ENCODE data around the gene MBOAT2.

DNA sequence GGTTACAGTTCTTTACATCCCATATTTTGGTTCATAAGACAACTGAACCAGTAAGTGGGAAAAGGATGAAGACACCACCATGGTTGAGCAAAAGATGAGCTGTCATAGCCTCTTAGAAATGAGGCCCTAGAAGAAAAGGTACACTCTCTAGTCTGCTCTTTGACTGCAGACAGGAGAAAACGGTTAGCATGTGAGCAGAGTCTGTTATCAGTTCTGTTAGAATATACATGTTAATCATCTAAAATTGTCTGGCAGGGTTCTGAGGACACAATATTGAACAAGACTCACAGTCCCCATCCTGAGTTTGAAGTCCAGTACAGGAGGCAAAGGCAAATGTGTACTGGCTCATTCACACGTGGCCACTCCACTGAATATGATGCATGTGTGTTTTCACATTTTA lies 78.1 kb downstream of the MBOAT2 start:
- TF ChIP-seq POLR2A (IDR thresholded peaks at IDR 0.05), result no peak
- TF ChIP-seq, protein P1, sequence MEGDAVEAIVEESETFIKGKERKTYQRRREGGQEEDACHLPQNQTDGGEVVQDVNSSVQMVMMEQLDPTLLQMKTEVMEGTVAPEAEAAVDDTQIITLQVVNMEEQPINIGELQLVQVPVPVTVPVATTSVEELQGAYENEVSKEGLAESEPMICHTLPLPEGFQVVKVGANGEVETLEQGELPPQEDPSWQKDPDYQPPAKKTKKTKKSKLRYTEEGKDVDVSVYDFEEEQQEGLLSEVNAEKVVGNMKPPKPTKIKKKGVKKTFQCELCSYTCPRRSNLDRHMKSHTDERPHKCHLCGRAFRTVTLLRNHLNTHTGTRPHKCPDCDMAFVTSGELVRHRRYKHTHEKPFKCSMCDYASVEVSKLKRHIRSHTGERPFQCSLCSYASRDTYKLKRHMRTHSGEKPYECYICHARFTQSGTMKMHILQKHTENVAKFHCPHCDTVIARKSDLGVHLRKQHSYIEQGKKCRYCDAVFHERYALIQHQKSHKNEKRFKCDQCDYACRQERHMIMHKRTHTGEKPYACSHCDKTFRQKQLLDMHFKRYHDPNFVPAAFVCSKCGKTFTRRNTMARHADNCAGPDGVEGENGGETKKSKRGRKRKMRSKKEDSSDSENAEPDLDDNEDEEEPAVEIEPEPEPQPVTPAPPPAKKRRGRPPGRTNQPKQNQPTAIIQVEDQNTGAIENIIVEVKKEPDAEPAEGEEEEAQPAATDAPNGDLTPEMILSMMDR (IDR thresholded peaks at IDR 0.05), result no peak
